GM12873 (cell line): ENCODE measurements around the gene UNC79.
A peak's percentile ranks its signal among the peaks of the same experiment; 100 is the strongest.

Experiments used
- TF ChIP-seq, protein P1 (sequence below): IDR thresholded peaks from 2 replicates; pipeline ENCODE4 v1.5.1; 2012; ENCODE audit warnings: low read depth, mild to moderate bottlenecking, moderate library complexity, low read length, control low read depth; ENCODE audit not compliant: insufficient read depth; ENCODE audit errors: missing control alignments

UNC79 gene

DNA sequence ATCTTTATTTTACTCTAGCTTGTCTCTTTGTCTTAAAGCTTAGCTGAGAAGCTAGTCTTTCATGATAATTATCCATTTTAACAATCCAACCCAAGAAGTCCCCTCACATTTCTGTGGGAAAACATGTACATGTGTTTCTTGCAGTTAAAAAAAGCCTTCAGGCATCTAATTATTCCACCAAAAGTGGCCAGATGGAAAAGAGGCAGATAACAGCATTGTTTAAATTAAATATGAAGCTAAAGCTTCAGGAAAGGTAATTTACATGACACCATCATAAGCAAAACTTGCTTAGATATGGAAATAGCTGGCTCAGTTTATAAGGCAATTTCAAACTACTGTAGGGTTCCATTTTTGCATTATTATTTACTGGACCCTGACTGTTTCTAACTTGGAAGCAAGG is 175.4 kb downstream of the UNC79 start:
- TF ChIP-seq, protein P1, sequence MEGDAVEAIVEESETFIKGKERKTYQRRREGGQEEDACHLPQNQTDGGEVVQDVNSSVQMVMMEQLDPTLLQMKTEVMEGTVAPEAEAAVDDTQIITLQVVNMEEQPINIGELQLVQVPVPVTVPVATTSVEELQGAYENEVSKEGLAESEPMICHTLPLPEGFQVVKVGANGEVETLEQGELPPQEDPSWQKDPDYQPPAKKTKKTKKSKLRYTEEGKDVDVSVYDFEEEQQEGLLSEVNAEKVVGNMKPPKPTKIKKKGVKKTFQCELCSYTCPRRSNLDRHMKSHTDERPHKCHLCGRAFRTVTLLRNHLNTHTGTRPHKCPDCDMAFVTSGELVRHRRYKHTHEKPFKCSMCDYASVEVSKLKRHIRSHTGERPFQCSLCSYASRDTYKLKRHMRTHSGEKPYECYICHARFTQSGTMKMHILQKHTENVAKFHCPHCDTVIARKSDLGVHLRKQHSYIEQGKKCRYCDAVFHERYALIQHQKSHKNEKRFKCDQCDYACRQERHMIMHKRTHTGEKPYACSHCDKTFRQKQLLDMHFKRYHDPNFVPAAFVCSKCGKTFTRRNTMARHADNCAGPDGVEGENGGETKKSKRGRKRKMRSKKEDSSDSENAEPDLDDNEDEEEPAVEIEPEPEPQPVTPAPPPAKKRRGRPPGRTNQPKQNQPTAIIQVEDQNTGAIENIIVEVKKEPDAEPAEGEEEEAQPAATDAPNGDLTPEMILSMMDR, result no peak

DNA sequence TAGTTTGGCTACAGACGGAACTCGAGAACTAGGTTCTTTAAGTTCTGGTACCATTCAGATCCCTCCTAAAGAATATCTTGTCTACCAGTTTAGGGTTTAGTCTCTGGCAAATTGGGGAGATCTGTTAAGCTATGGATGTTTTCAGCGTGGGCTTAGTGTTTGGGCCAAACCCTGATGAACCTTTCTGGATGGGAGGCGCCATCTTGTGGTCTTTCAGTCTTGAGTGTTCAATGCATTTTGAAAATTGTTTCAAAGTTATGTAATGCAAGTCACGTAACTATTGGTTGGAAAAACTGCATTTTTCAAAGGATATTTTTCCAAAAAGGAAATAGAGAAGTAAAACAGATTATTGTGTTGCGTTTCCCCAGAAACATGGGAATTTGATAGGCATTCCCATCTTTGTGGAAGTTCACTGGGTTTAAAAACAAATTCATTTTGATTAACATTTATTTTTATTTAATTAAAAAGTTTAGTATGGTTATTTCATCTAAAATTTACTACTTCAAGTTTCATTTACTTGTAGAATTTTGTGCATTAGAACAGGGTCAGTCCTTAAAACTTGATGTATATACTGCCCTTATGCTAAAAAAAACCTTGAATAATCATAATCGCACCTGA is 188.5 kb downstream of the UNC79 start:
- TF ChIP-seq, protein P1, result peak; percentile 69

DNA sequence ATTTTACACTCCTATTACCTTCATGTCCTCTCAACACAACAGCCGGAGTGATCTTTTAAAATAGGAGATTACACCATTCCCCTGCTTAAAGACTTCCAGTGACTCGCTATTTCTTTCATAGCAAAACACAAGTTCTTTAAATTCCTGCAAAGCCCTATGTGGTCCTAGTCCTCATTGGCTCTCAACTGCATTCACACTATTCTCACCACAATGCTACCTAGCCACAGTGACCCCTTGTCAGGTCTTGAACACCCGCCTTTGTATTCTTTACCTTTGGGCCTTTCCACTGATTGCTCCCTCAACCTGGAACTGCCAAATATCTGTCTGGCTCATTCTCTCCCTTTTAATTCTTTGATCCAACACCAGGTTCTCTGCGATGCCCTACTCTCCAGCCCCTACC is 197.3 kb downstream of the UNC79 start:
- TF ChIP-seq, protein P1, result no peak

DNA sequence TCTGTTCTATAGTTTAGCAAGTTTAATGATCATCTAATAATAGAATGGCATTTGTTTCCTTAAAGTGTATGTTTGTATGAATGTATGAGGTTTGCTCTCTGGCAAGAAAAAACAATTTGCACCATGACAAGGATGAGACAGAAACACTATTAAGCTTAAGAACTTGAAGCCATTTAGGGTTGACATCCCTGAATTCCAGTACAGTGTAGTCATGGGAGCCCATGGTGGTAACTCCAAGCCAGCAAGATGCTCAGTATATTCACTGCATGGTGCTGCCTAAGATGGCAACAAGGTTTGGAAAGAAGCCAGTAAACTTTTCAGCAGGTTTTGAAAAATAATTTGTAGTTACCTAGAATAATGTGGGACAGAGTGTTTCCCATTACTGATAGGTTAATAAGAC is 198.9 kb downstream of the UNC79 start:
- TF ChIP-seq, protein P1, result no peak

DNA sequence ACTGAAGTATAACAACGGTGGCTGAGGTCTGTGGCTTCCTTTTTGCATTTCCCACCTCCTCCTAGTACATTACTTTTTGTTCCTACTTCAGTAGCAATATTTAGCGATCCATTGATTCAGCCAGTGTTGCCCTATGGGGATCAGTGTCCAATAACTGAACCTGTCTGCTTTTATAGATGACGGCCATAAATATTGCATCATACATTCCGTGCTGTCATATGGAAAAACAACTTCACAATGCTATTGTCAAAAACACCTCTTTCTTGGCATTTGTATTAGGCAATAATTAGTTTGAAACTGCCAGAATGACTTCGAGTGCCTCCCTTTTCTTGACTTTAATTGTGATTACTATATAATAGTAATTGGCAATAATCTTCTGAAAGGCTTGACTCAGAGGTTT is 208.1 kb downstream of the UNC79 start:
- TF ChIP-seq, protein P1, result no peak

DNA sequence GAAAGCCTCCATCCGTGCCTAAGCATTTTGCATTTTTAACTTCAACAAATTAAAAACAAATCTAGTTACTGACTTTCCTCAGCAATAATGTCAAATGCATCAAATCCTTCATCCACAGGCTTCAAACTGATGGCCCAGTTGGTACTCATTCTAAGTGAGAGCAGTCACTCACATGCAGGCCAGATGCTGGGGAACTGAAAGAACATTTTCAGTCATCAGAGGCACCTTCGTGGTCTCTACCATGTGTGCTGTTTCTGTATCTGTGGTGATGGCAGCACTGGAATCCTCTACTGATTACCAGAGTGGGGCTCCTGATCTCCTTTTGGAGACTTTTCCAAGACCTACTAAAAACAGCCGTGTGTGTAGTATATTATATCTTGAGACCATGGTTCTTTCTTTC is 212.4 kb downstream of the UNC79 start:
- TF ChIP-seq, protein P1, result no peak

DNA sequence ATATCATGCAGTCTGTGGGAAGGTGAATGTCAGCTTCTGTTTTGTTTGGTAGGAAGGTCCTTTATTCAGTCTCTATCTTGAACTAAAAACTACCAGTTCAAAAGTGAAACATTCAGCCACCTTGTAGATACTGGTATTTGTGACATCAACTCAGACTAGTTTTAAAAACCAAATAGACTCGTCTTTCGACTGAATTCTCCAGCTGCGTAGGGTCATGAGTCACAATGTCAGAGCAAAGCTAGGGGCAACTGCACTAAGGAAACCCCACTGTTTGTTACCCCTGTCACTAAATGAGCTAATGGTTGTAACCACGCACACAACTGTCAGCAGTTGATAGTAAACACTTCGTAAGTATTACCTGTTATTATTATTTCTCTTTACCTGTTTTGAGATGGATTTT is 212.9 kb downstream of the UNC79 start:
- TF ChIP-seq, protein P1, result no peak
